Lung (tissue), 12 donors: ENCODE measurements around the gene CDC42BPG. TPM values are rescaled to one million over a fixed set of nuclear protein-coding genes. Genes with fewer than 3 reads are reported as not detected.

ENCODE experiments used
- ATAC-seq: fragments of 200-7000 bp; cut with Tn5 transposase; one replicate; pipeline ENCODE4 v1.9.1; 2020; ENCODE audit warnings: moderate number of reproducible peaks; ENCODE audit not compliant: insufficient read depth, low FRiP score
- DNase-seq, 3 donors: peaks; one replicate each; pipeline ENCODE4 v3.0.0-alpha.2; 2013 to 2017
- H3K27ac ChIP-seq, 2 donors: one replicate each; pipeline ENCODE4 v1.5.1; 2013; ENCODE audit warnings: mild to moderate bottlenecking in 2 of 2, moderate library complexity in 2 of 2, control low read depth in 1 of 2, inconsistent platforms in 1 of 2, low read depth in 1 of 2, low read length in 1 of 2
- H3K27me3 ChIP-seq, 3 donors: one replicate each; pipeline ENCODE4 v1.5.1; 2013; ENCODE audit warnings: low read length in 2 of 3; ENCODE audit not compliant: control insufficient read depth in 3 of 3, insufficient read depth in 3 of 3
- H3K36me3 ChIP-seq, 4 donors: one replicate each; pipeline ENCODE4 v1.5.1; 2013; ENCODE audit warnings: low read length in 4 of 4, mild to moderate bottlenecking in 1 of 4, moderate library complexity in 1 of 4; ENCODE audit not compliant: control insufficient read depth in 4 of 4, insufficient read depth in 4 of 4
- H3K4me1 ChIP-seq, 5 donors: one replicate each; pipeline ENCODE4 v1.5.1; 2013; ENCODE audit warnings: low read length in 5 of 5, mild to moderate bottlenecking in 2 of 5, moderate library complexity in 1 of 5; ENCODE audit not compliant: control insufficient read depth in 5 of 5, insufficient read depth in 5 of 5
- H3K4me3 ChIP-seq: one replicate; pipeline ENCODE4 v1.5.1; 2013; ENCODE audit warnings: mild to moderate bottlenecking, control low read depth, moderate library complexity
- H3K9ac ChIP-seq, 2 donors: one replicate each; pipeline ENCODE4 v1.5.1; 2013; ENCODE audit warnings: low read length in 2 of 2, control low read depth in 1 of 2; ENCODE audit not compliant: insufficient read depth in 1 of 2
- H3K9me3 ChIP-seq, 4 donors: one replicate each; pipeline ENCODE4 v1.5.1; 2013; ENCODE audit warnings: low read length in 3 of 4, mild to moderate bottlenecking in 1 of 4, moderate library complexity in 1 of 4; ENCODE audit not compliant: control insufficient read depth in 4 of 4, insufficient read depth in 3 of 4
- CTCF ChIP-seq: IDR thresholded peaks from 2 replicates; pipeline ENCODE4 v1.5.1; 2012; ENCODE audit warnings: mild to moderate bottlenecking; ENCODE audit errors: control extremely low read depth, extremely low read depth
- WGBS, 2 donors: extraction: QIAGEN DNeasy Blood & Tissue Kit; methylation state at CpG; one replicate each; pipeline ENCODE4 v1.1.7; 2013; 5-methylcytosine and 5-hydroxymethylcytosine counted together
- polyA plus RNA-seq, 2 donors: library from polyadenylated mRNA; stranded (reverse); fragments of 200-250 nt; gene quantifications; one replicate each; pipeline ENCODE4 v1.2.1, GENCODE V29; 2013
- total RNA-seq, 2 donors: library from RNA; depleted of rRNA in 1 of 2; stranded (reverse); fragments of >200 nt in 1 of 2; gene quantifications; one replicate each; pipeline ENCODE4 v1.2.1, GENCODE V29; 2014 to 2021
- donor health status: control.
- donor health status: control.
- donor health status: Bipolar disorder and iron deficiency.
- donor health status: healthy.
- donor health status: DM: yes; HTN: yes; CAD: no.

Gene CDC42BPG
- total and polyA plus RNA-seq, 4 donors, result 7.1 to 23.5 (median 10.6) TPM

- no peak for TF ChIP-seq CTCF
- DNase-seq (no peak), ATAC-seq (no peak)
- Histone ChIP-seq H3K9ac (no peak overlapping the region), H3K9me3 (no peaks in the 10 kb centered on the region), H3K27me3 (no peaks in the 10 kb centered on the region), H3K4me1 (no peaks in the 10 kb centered on the region), H3K4me3 (no peak overlapping the region), H3K36me3 (peaks cover 0 to 10% (median 4%) of the 10 kb centered on the region in 4 donors), H3K27ac (no peak overlapping the region)
- WGBS, 2 donors, result 88 to 95% methylated on average over 12 of the region's 12 CpGs
Observed at GRCh38 chr11:64784813-64785581, 59.5 kb downstream of the CDC42BPG start.

GRCh38 chr11:64778473-64779298 lies 65.8 kb downstream of the CDC42BPG start, which contains the start of gene SF1:
Gene SF1, minus strand, starts transcription at chr11:64778542. Its CDS starts 150 bp downstream, at chr11:64778392.
- TF ChIP-seq CTCF, result no peak
- DNase-seq, result peak; percentile 100
- no peaks in the 10 kb centered on the region for H3K9me3 ChIP-seq
- peak within 1 kb of the TSS; percentile 98 for H3K4me3 ChIP-seq
- peak within 1 kb of the TSS; percentile 42 to 96 for H3K9ac ChIP-seq
- peaks cover 2 to 20% (median 11%) of the 10 kb centered on the region in 5 donors for H3K4me1 ChIP-seq
- H3K27ac ChIP-seq, result peak within 1 kb of the TSS; percentile 100
- peaks cover 14 to 30% (median 24%) of the 10 kb centered on the region in 4 donors for H3K36me3 ChIP-seq
- ATAC-seq, result peak; percentile 91
- H3K27me3 ChIP-seq, result no peaks in the 10 kb centered on the region
- 0 to 1% methylated on average over 76 to 80 of the region's 80 CpGs for WGBS, 2 donors

- peak overlapping the region; percentile 100 for H3K27ac ChIP-seq
- WGBS, 2 donors, result 0 to 1% methylated on average over 7 to 28 of the region's 28 CpGs
- peak overlapping the region in 1 of 2 donors; percentile 40 for H3K9ac ChIP-seq
- H3K9me3 ChIP-seq, result no peaks in the 10 kb centered on the region
- no peak for ATAC-seq
- H3K36me3 ChIP-seq, result peaks cover 14 to 36% (median 29%) of the 10 kb centered on the region in 4 donors
- DNase-seq, result no peak
- H3K27me3 ChIP-seq, result no peaks in the 10 kb centered on the region
- H3K4me3 ChIP-seq, result peak overlapping the region; percentile 93
- no peak for TF ChIP-seq CTCF
- H3K4me1 ChIP-seq, result peaks cover 2 to 22% (median 11%) of the 10 kb centered on the region in 5 donors
Observed at GRCh38 chr11:64778223-64778472, 66.3 kb downstream of the CDC42BPG start.
